Esophagus squamous epithelium (tissue), 5 donors: ENCODE measurements around the gene LARP4. TPM values are rescaled to one million over a fixed set of nuclear protein-coding genes. Genes with fewer than 3 reads are reported as not detected.

Experiments used
- DNase-seq: peaks from one replicate; lab custom pipeline; 2025; lab: John Stamatoyannopoulos, UW
- H3K27ac ChIP-seq, 4 donors: fragments of 200-600 bp; sonication (generic); one replicate each; pipeline ENCODE4 v1.5.1; 2016 to 2019; ENCODE audit warnings: mild to moderate bottlenecking in 1 of 4
- H3K27me3 ChIP-seq, 4 donors: fragments of 200-600 bp; sonication (generic); 1 replicate in 3 of 4; 2 replicates in 1 of 4; pipeline versions ENCODE4 v1.5.1 to v1.6.0; 2017 to 2021; ENCODE audit warnings: antibody characterized with exemption in 1 of 4
- H3K36me3 ChIP-seq, 3 donors: fragments of 200-600 bp; sonication (generic); one replicate each; pipeline ENCODE4 v1.5.1; 2016 to 2019
- H3K4me1 ChIP-seq, 3 donors: fragments of 200-600 bp; sonication (generic); one replicate each; pipeline ENCODE4 v1.5.1; 2017 to 2019
- H3K4me3 ChIP-seq, 4 donors: fragments of 200-600 bp; sonication (generic); 1 replicate in 3 of 4; 2 replicates in 1 of 4; pipeline ENCODE4 v1.5.1; 2016 to 2019; ENCODE audit warnings: mild to moderate bottlenecking in 2 of 4, moderate library complexity in 1 of 4
- H3K9me3 ChIP-seq, 3 donors: fragments of 200-600 bp; sonication (generic); one replicate each; pipeline ENCODE4 v1.5.1; 2016 to 2019
- CTCF ChIP-seq, 6 experiments: fragments of 450-650 bp in 4 of 6; fragments of 200-600 bp in 2 of 6; sonication (generic) in 2 of 6; IDR thresholded peaks; one replicate each; pipeline ENCODE4 v1.5.1; 2016 to 2019; ENCODE audit warnings: antibody characterized with exemption in 6 of 6, mild to moderate bottlenecking in 4 of 6, moderate library complexity in 4 of 6
- POLR2A ChIP-seq, 4 donors: fragments of 450-650 bp; IDR thresholded peaks; one replicate each; pipeline ENCODE4 v1.6.1; 2017; ENCODE audit warnings: antibody characterized with exemption in 4 of 4, mild to moderate bottlenecking in 4 of 4, moderate library complexity in 3 of 4
- WGBS, 2 donors: methylation state at CpG; one replicate each; pipeline ENCODE4 v1.1.5; 2018; 5-methylcytosine and 5-hydroxymethylcytosine counted together
- intact Hi-C: fragments of 100-400 bp; cut with DNase I; formaldehyde crosslinking; loops from one replicate; pipeline ENCODE4 v1.15.0; 2022
- total RNA-seq, 4 donors: library from RNA; depleted of rRNA; stranded (reverse); fragments of >200 nt; gene quantifications; one replicate each; pipeline ENCODE4 v1.1.0, GENCODE V29; 2016
- donor health status: DM: yes; HTN: yes; CAD: no.

Gene LARP4
- total RNA-seq, 4 donors from 2014 or later, result 22.7 to 36.0 (median 29.6) TPM

DNA sequence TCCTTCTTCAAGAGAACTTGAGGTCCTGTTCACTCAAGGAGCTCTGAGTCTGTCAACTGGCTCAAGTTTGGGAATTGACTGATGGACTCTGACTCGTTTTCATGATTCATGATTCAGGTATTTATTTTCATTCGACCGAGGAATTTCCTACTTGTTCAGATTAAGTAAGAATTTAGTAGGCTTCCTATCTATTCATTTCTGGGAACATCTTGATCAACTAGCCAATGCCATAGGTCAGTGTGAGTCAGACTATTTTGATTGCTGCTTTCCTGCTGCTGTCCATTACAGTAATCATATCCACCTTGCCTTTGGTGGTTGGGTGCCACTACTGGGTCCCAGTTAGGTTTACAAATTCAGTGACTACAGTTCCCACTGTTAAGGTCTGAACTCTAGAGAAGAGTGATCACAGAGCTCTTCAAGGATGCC is 10.4 kb upstream of the LARP4 start:
- no peaks in the 10 kb centered on the region for H3K27me3 ChIP-seq
- H3K9me3 ChIP-seq, result no peaks in the 10 kb centered on the region
- TF ChIP-seq POLR2A (IDR thresholded peaks at IDR 0.05) (no peak), CTCF (IDR thresholded peaks at IDR 0.05) (no peak)
- intact Hi-C loops, result no loop called here
- no peaks in the 10 kb centered on the region for H3K36me3 ChIP-seq
- H3K27ac ChIP-seq, result peak overlapping the region in 1 of 4 donors; percentile 21
- H3K4me3 ChIP-seq, result no peak overlapping the region
- no peak for DNase-seq
- peaks cover 3 to 26% (median 18%) of the 10 kb centered on the region in 3 donors for H3K4me1 ChIP-seq
- WGBS, 2 donors, result 26 to 28% methylated on average over 3 of the region's 3 CpGs

DNA sequence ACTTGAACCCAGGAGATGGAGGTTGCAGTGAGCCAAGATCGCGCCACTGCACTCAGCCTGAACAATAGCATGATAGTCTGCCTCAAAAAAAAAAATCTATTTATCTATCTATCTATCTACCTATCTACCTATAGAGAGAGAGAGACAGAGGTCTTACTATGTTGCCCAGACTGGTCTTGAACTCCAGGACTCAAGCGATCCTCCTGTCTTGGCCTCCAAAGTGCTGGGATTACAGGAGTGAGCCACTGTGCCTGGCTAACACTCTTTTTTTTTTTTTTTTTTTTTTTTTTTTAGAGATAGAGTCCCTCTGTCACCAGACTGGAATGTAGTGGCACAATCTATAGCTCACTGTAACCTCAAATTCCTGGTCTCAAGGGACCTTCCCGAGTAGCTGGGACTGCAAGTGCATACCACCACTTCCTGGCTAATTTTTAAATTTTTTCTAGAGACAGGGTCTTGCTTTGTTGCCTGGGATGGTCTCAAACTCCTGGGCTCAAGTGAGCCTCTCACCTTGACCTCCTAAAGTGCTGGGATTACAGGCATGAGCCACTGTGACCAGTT is 6.1 kb upstream of the LARP4 start:
- intact Hi-C loops, result no loop called here
- H3K4me1 ChIP-seq, result peaks cover 3 to 16% (median 14%) of the 10 kb centered on the region in 3 donors
- H3K4me3 ChIP-seq, result no peak overlapping the region
- no peak overlapping the region for H3K27ac ChIP-seq
- no peaks in the 10 kb centered on the region for H3K9me3 ChIP-seq
- no peaks in the 10 kb centered on the region for H3K27me3 ChIP-seq
- TF ChIP-seq POLR2A (IDR thresholded peaks at IDR 0.05) (no peak), CTCF (IDR thresholded peaks at IDR 0.05) (no peak)
- no peaks in the 10 kb centered on the region for H3K36me3 ChIP-seq
- no peak for DNase-seq
- WGBS, 2 donors, result 75 to 87% methylated on average over 4 of the region's 4 CpGs

DNA sequence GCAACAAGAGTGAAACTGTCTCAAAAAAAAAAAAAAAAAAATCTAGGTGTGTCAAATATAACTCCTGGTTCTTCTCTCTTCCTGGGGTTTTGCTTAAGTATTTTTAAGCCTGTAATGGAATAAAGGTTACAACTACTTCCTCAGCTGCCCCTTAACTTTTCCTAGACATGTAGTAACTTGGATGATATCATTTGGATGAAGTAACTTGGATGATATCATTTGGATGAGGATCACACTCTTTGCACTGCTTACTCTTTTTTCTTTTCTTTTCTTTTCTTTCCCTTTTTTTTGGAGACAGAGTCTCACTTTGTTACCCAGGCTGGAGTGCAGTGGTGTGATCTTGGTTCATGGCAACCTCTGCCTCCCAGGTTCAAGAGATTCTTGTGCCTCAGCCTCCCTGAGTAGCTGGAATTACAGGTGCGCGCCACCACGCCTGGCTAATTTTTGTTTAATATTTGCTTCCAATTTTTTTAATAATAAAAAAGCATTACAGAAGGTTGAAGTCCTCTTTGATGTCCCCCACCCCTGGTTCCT is 3.5 kb upstream of the LARP4 start:
- H3K4me3 ChIP-seq, result no peak overlapping the region
- TF ChIP-seq POLR2A (IDR thresholded peaks at IDR 0.05), result no peak
- TF ChIP-seq CTCF (IDR thresholded peaks at IDR 0.05), result no peak
- WGBS, 2 donors, result 89 to 100% methylated on average over 3 of the region's 3 CpGs
- H3K9me3 ChIP-seq, result no peaks in the 10 kb centered on the region
- H3K27me3 ChIP-seq, result no peaks in the 10 kb centered on the region
- H3K27ac ChIP-seq, result no peak overlapping the region
- H3K36me3 ChIP-seq, result no peaks in the 10 kb centered on the region
- peaks cover 0 to 10% (median 0%) of the 10 kb centered on the region in 3 donors for H3K4me1 ChIP-seq
- intact Hi-C loops, result no loop called here
- no peak for DNase-seq

- 94 to 95% methylated on average over 4 of the region's 4 CpGs for WGBS, 2 donors
- H3K27ac ChIP-seq, result no peak overlapping the region
- H3K4me1 ChIP-seq, result peaks cover 0 to 27% (median 13%) of the 10 kb centered on the region in 3 donors
- H3K4me3 ChIP-seq, result no peak overlapping the region
- intact Hi-C loops, result no loop called here
- H3K27me3 ChIP-seq, result no peaks in the 10 kb centered on the region
- no peak for DNase-seq
- TF ChIP-seq CTCF (IDR thresholded peaks at IDR 0.05), result no peak
- TF ChIP-seq POLR2A (IDR thresholded peaks at IDR 0.05), result no peak
- no peaks in the 10 kb centered on the region for H3K36me3 ChIP-seq
- H3K9me3 ChIP-seq, result no peaks in the 10 kb centered on the region
Measured at GRCh38 chr12:50398931-50399330, 1.8 kb upstream of the LARP4 start.

- no peak for DNase-seq
- no peaks in the 10 kb centered on the region for H3K9me3 ChIP-seq
- intact Hi-C loops, result no loop called here
- H3K27ac ChIP-seq, result peak overlapping the region; percentile 93 to 96 (median 96)
- H3K4me3 ChIP-seq, result peak overlapping the region; percentile 71 to 84 (median 82)
- WGBS, 2 donors, result 17 to 18% methylated on average over 8 of the region's 8 CpGs
- TF ChIP-seq CTCF (IDR thresholded peaks at IDR 0.05), result no peak
- TF ChIP-seq POLR2A (IDR thresholded peaks at IDR 0.05), result no peak
- H3K4me1 ChIP-seq, result peaks cover 0 to 40% (median 24%) of the 10 kb centered on the region in 3 donors
- no peaks in the 10 kb centered on the region for H3K27me3 ChIP-seq
- no peaks in the 10 kb centered on the region for H3K36me3 ChIP-seq
Measured at GRCh38 chr12:50400104-50400637, 514 bp upstream of the LARP4 start.
